Dendritic cell treated with granulocyte-macrophage colony-stimulating factor and Interleukin-4, amounts not matched to agents 40 ng/mL and 50 ng/mL, for 4 days (primary cell): ENCODE results near the gene LHFPL3.

Source experiments
- H3K27ac Mint-ChIP-seq: one replicate; pipeline ENCODE4 v1.8.0; 2022; ENCODE audit warnings: mild to moderate bottlenecking, mixed read lengths
- H3K27me3 Mint-ChIP-seq: one replicate; pipeline ENCODE4 v1.8.0; 2022; ENCODE audit warnings: mild to moderate bottlenecking, mixed read lengths
- H3K36me3 Mint-ChIP-seq: one replicate; pipeline ENCODE4 v1.8.0; 2022; ENCODE audit warnings: low read depth, mixed read lengths
- H3K4me1 Mint-ChIP-seq: one replicate; pipeline ENCODE4 v1.8.0; 2022; ENCODE audit warnings: low read depth, mixed read lengths
- H3K4me3 Mint-ChIP-seq: one replicate; pipeline ENCODE4 v1.8.0; 2022; ENCODE audit warnings: mild to moderate bottlenecking, moderate library complexity, mixed read lengths
- H3K9me3 Mint-ChIP-seq: one replicate; pipeline ENCODE4 v1.8.0; 2022; ENCODE audit warnings: mixed read lengths
- intact Hi-C: fragments of 100-400 bp; cut with micrococcal nuclease; formaldehyde crosslinking; loops from one replicate; pipeline ENCODE4 v1.15.0; 2022

LHFPL3 gene

GRCh38 chr7:104341546-104341945 lies 13.1 kb downstream of the LHFPL3 start:
- Mint-ChIP-seq H3K27ac (no peak overlapping the region), H3K9me3 (no peaks in the 10 kb centered on the region), H3K36me3 (no peaks in the 10 kb centered on the region), H3K4me3 (no peak overlapping the region), H3K4me1 (no peaks in the 10 kb centered on the region), H3K27me3 (no peaks in the 10 kb centered on the region)
- intact Hi-C loops = no loop called here

GRCh38 chr7:104352736-104353135 lies 24.3 kb downstream of the LHFPL3 start:
- H3K4me1 Mint-ChIP-seq = no peaks in the 10 kb centered on the region
- H3K4me3 Mint-ChIP-seq = no peak overlapping the region
- H3K27me3 Mint-ChIP-seq = no peaks in the 10 kb centered on the region
- no peaks in the 10 kb centered on the region for H3K36me3 Mint-ChIP-seq
- intact Hi-C loops = no loop called here
- H3K9me3 Mint-ChIP-seq = no peaks in the 10 kb centered on the region
- H3K27ac Mint-ChIP-seq = no peak overlapping the region

GRCh38 chr7:104357166-104357565 lies 28.8 kb downstream of the LHFPL3 start:
- Mint-ChIP-seq H3K36me3 (no peaks in the 10 kb centered on the region), H3K4me1 (no peaks in the 10 kb centered on the region), H3K27ac (no peak overlapping the region), H3K4me3 (no peak overlapping the region), H3K27me3 (no peaks in the 10 kb centered on the region), H3K9me3 (no peaks in the 10 kb centered on the region)
- intact Hi-C loops = no loop called here

- Mint-ChIP-seq H3K36me3 (no peaks in the 10 kb centered on the region), H3K9me3 (no peaks in the 10 kb centered on the region), H3K27me3 (no peaks in the 10 kb centered on the region), H3K4me1 (no peaks in the 10 kb centered on the region), H3K27ac (no peak overlapping the region), H3K4me3 (no peak overlapping the region)
- intact Hi-C loops = no loop called here
Measured at GRCh38 chr7:104358446-104359132, 30.2 kb downstream of the LHFPL3 start.

GRCh38 chr7:104362756-104363155 lies 34.4 kb downstream of the LHFPL3 start:
- no peaks in the 10 kb centered on the region for H3K9me3 Mint-ChIP-seq
- no peaks in the 10 kb centered on the region for H3K27me3 Mint-ChIP-seq
- no peaks in the 10 kb centered on the region for H3K36me3 Mint-ChIP-seq
- H3K27ac Mint-ChIP-seq = no peak overlapping the region
- H3K4me3 Mint-ChIP-seq = no peak overlapping the region
- no peaks in the 10 kb centered on the region for H3K4me1 Mint-ChIP-seq
- intact Hi-C loops = no loop called here

- Mint-ChIP-seq H3K9me3 (no peaks in the 10 kb centered on the region), H3K27me3 (no peaks in the 10 kb centered on the region), H3K27ac (no peak overlapping the region), H3K36me3 (no peaks in the 10 kb centered on the region), H3K4me1 (no peaks in the 10 kb centered on the region), H3K4me3 (no peak overlapping the region)
- intact Hi-C loops = no loop called here
Measured at GRCh38 chr7:104363355-104363754, 35.0 kb downstream of the LHFPL3 start.

GRCh38 chr7:104366390-104366789 lies 38.0 kb downstream of the LHFPL3 start:
- Mint-ChIP-seq H3K36me3 (no peaks in the 10 kb centered on the region), H3K27ac (no peak overlapping the region), H3K4me3 (no peak overlapping the region), H3K4me1 (no peaks in the 10 kb centered on the region), H3K27me3 (no peaks in the 10 kb centered on the region), H3K9me3 (no peaks in the 10 kb centered on the region)
- intact Hi-C loops = no loop called here

- no peaks in the 10 kb centered on the region for H3K4me1 Mint-ChIP-seq
- no peak overlapping the region for H3K4me3 Mint-ChIP-seq
- H3K27me3 Mint-ChIP-seq = no peaks in the 10 kb centered on the region
- H3K36me3 Mint-ChIP-seq = no peaks in the 10 kb centered on the region
- no peaks in the 10 kb centered on the region for H3K9me3 Mint-ChIP-seq
- intact Hi-C loops = no loop called here
- no peak overlapping the region for H3K27ac Mint-ChIP-seq
Measured at GRCh38 chr7:104367926-104368325, 39.5 kb downstream of the LHFPL3 start.

- H3K27ac Mint-ChIP-seq = no peak overlapping the region
- H3K27me3 Mint-ChIP-seq = no peaks in the 10 kb centered on the region
- H3K9me3 Mint-ChIP-seq = no peaks in the 10 kb centered on the region
- H3K4me1 Mint-ChIP-seq = no peaks in the 10 kb centered on the region
- no peak overlapping the region for H3K4me3 Mint-ChIP-seq
- intact Hi-C loops = no loop called here
- H3K36me3 Mint-ChIP-seq = no peaks in the 10 kb centered on the region
Measured at GRCh38 chr7:104371216-104371979, 43.0 kb downstream of the LHFPL3 start.

- no peak overlapping the region for H3K4me3 Mint-ChIP-seq
Measured at GRCh38 chr7:104371980-104372357, 43.6 kb downstream of the LHFPL3 start.

GRCh38 chr7:104382616-104383015 lies 54.2 kb downstream of the LHFPL3 start:
- Mint-ChIP-seq H3K9me3 (peaks cover 19% of the 10 kb centered on the region), H3K36me3 (no peaks in the 10 kb centered on the region), H3K27ac (no peak overlapping the region), H3K4me3 (no peak overlapping the region), H3K4me1 (no peaks in the 10 kb centered on the region), H3K27me3 (no peaks in the 10 kb centered on the region)
- intact Hi-C loops = no loop called here

More at GRCh38 chr7:104371980-104372357, 43.6 kb downstream of the LHFPL3 start:
- Mint-ChIP-seq H3K27me3 (no peaks in the 10 kb centered on the region), H3K9me3 (no peaks in the 10 kb centered on the region), H3K36me3 (no peaks in the 10 kb centered on the region), H3K27ac (no peak overlapping the region), H3K4me1 (no peaks in the 10 kb centered on the region)
- intact Hi-C loops = no loop called here

GRCh38 chr7:104386943-104387342 lies 58.5 kb downstream of the LHFPL3 start:
- Mint-ChIP-seq H3K27me3 (no peaks in the 10 kb centered on the region), H3K4me3 (no peak overlapping the region), H3K9me3 (peaks cover 28% of the 10 kb centered on the region), H3K36me3 (no peaks in the 10 kb centered on the region), H3K4me1 (no peaks in the 10 kb centered on the region), H3K27ac (no peak overlapping the region)
- intact Hi-C loops = no loop called here

GRCh38 chr7:104388222-104388621 lies 59.8 kb downstream of the LHFPL3 start:
- H3K4me3 Mint-ChIP-seq = no peak overlapping the region
- intact Hi-C loops = no loop called here
- no peaks in the 10 kb centered on the region for H3K36me3 Mint-ChIP-seq
- H3K27me3 Mint-ChIP-seq = no peaks in the 10 kb centered on the region
- H3K9me3 Mint-ChIP-seq = peaks cover 28% of the 10 kb centered on the region
- no peak overlapping the region for H3K27ac Mint-ChIP-seq
- H3K4me1 Mint-ChIP-seq = no peaks in the 10 kb centered on the region

GRCh38 chr7:104395162-104395561 lies 66.8 kb downstream of the LHFPL3 start:
- no peak overlapping the region for H3K4me3 Mint-ChIP-seq
- no peak overlapping the region for H3K27ac Mint-ChIP-seq
- no peaks in the 10 kb centered on the region for H3K4me1 Mint-ChIP-seq
- H3K27me3 Mint-ChIP-seq = no peaks in the 10 kb centered on the region
- no peaks in the 10 kb centered on the region for H3K9me3 Mint-ChIP-seq
- intact Hi-C loops = no loop called here
- H3K36me3 Mint-ChIP-seq = no peaks in the 10 kb centered on the region

GRCh38 chr7:104397442-104397841 lies 69.0 kb downstream of the LHFPL3 start:
- Mint-ChIP-seq H3K36me3 (no peaks in the 10 kb centered on the region), H3K27ac (no peak overlapping the region), H3K4me1 (no peaks in the 10 kb centered on the region), H3K4me3 (no peak overlapping the region), H3K27me3 (no peaks in the 10 kb centered on the region), H3K9me3 (no peaks in the 10 kb centered on the region)
- intact Hi-C loops = no loop called here
